ENCODE results near the gene VPS25. TPM values are rescaled to one million over a fixed set of nuclear protein-coding genes. Genes with fewer than 3 reads are reported as not detected.

Gene VPS25
- total RNA-seq, 4 donors from 2014 or later = 38.5 to 71.2 (median 56.3) TPM

- Histone ChIP-seq H3K4me3 (replicated peaks in 1 of 3) (peak overlapping the region in 1 of 3 donors; percentile 54), H3K27me3 (no peaks in the 10 kb centered on the region), H3K4me1 (peaks cover 5 to 12% of the 10 kb centered on the region in 2 donors), H3K27ac (peak overlapping the region in 2 of 3 donors; percentile 67 to 79), H3K9me3 (no peaks in the 10 kb centered on the region), H3K36me3 (no peaks in the 10 kb centered on the region)
- TF ChIP-seq POLR2A (IDR thresholded peaks at IDR 0.05) = no peak
- no peak for TF ChIP-seq CTCF (IDR thresholded peaks at IDR 0.05)
- WGBS, 2 donors = 46 to 55% methylated on average over 11 of the region's 11 CpGs
- no peak for DNase-seq
- intact Hi-C loops (cut with DNase I) = loop anchor here (5.0 to 10.0 kb wide), 2 partner anchors 38 to 185 kb away; partner anchors contain the start of gene PSMC3IP
Measured at GRCh38 chr17:42759982-42760651, 13.1 kb upstream of the VPS25 start.

- TF ChIP-seq CTCF (IDR thresholded peaks at IDR 0.05) = no peak
- TF ChIP-seq POLR2A (IDR thresholded peaks at IDR 0.05) = no peak
- Histone ChIP-seq H3K27me3 (no peaks in the 10 kb centered on the region), H3K4me3 (replicated peaks in 1 of 3) (peak within 1 kb of the TSS in 1 of 3 donors; percentile 54), H3K9me3 (no peaks in the 10 kb centered on the region), H3K27ac (peak within 1 kb of the TSS; percentile 37 to 79 (median 67)), H3K4me1 (peaks cover 5 to 12% of the 10 kb centered on the region in 2 donors), H3K36me3 (no peaks in the 10 kb centered on the region)
- intact Hi-C loops (cut with DNase I) = loop anchor here (5.0 to 10.0 kb wide), 2 partner anchors 39 to 186 kb away; partner anchors contain the start of gene PSMC3IP
- WGBS, 2 donors = 6 to 9% methylated on average over 16 to 18 of the region's 92 CpGs
- peak; percentile 25 to 30 for DNase-seq
Measured at GRCh38 chr17:42760652-42761581, 12.3 kb upstream of the VPS25 start, which contains the start of gene RAMP2. Gene RAMP2, plus strand, starts transcription at chr17:42761227. Its CDS starts 35 bp downstream, at chr17:42761262.

GRCh38 chr17:42761638-42762037 lies 11.6 kb upstream of the VPS25 start:
- H3K27ac ChIP-seq = peak overlapping the region; percentile 37 to 79 (median 67)
- 34 to 36% methylated on average over 12 of the region's 12 CpGs for WGBS, 2 donors
- no peak for TF ChIP-seq POLR2A (IDR thresholded peaks at IDR 0.05)
- no peak for TF ChIP-seq CTCF (IDR thresholded peaks at IDR 0.05)

GRCh38 chr17:42766124-42766523 lies 7.1 kb upstream of the VPS25 start:
- Histone ChIP-seq H3K27me3 (no peaks in the 10 kb centered on the region), H3K9me3 (no peaks in the 10 kb centered on the region), H3K4me3 (replicated peaks in 1 of 3) (no peak overlapping the region), H3K27ac (no peak overlapping the region), H3K36me3 (no peaks in the 10 kb centered on the region), H3K4me1 (peaks cover 5% of the 10 kb centered on the region in 2 donors)
- 82 to 86% methylated on average over 4 to 6 of the region's 6 CpGs for WGBS, 2 donors
- intact Hi-C loops (cut with DNase I) = loop anchor here (10.0 kb wide), 1 partner anchor 191 kb away; the partner anchor contains the start of gene PSMC3IP
- TF ChIP-seq CTCF (IDR thresholded peaks at IDR 0.05) (no peak), POLR2A (IDR thresholded peaks at IDR 0.05) (no peak)
- DNase-seq = no peak

More at GRCh38 chr17:42761638-42762037, 11.6 kb upstream of the VPS25 start:
- DNase-seq = no peak
- H3K9me3 ChIP-seq = no peaks in the 10 kb centered on the region
- H3K36me3 ChIP-seq = no peaks in the 10 kb centered on the region
- intact Hi-C loops (cut with DNase I) = loop anchor here (5.0 to 10.0 kb wide), 2 partner anchors 39 to 187 kb away; partner anchors contain the start of gene PSMC3IP
- no peaks in the 10 kb centered on the region for H3K27me3 ChIP-seq
- H3K4me1 ChIP-seq = peaks cover 5 to 12% of the 10 kb centered on the region in 2 donors
- H3K4me3 ChIP-seq (replicated peaks in 1 of 3) = peak overlapping the region in 1 of 3 donors; percentile 54

Data from thyroid gland (tissue), 4 donors.